Suprapubic skin (tissue), 4 donors: Measurements from ENCODE around the gene INO80E. TPM values are rescaled to one million over a fixed set of nuclear protein-coding genes. Genes with fewer than 3 reads are reported as not detected.

Source experiments
- DNase-seq, 2 donors: peaks; one replicate each; pipeline ENCODE4 v3.0.0-alpha.2; 2019; ENCODE audit warnings: low spot score in 2 of 2
- H3K27ac ChIP-seq: fragments of 200-600 bp; sonication (generic); one replicate; pipeline ENCODE4 v1.5.1; 2019
- H3K27me3 ChIP-seq: fragments of 200-600 bp; sonication (generic); one replicate; pipeline ENCODE4 v1.5.1; 2019
- H3K36me3 ChIP-seq: fragments of 200-600 bp; sonication (generic); one replicate; pipeline ENCODE4 v1.5.1; 2019
- H3K4me1 ChIP-seq: fragments of 200-600 bp; sonication (generic); one replicate; pipeline ENCODE4 v1.5.1; 2019
- H3K4me3 ChIP-seq: fragments of 200-600 bp; sonication (generic); one replicate; pipeline ENCODE4 v1.5.1; 2019; ENCODE audit warnings: mild to moderate bottlenecking
- H3K9me3 ChIP-seq: fragments of 200-600 bp; sonication (generic); one replicate; pipeline ENCODE4 v1.5.1; 2019
- CTCF ChIP-seq, 2 donors: fragments of 200-600 bp in 1 of 2; fragments of 450-650 bp in 1 of 2; sonication (generic) in 1 of 2; IDR thresholded peaks; one replicate each; pipeline ENCODE4 v1.5.1; 2016 to 2019; ENCODE audit warnings: antibody characterized with exemption in 2 of 2, mild to moderate bottlenecking in 1 of 2, moderate library complexity in 1 of 2
- EP300 ChIP-seq: sonication (generic); formaldehyde crosslinking; IDR thresholded peaks from one replicate; pipeline ENCODE4 v1.6.1; 2017; ENCODE audit warnings: antibody characterized with exemption
- POLR2A ChIP-seq, 2 donors: fragments of 450-650 bp; IDR thresholded peaks; one replicate each; pipeline ENCODE4 v1.6.1; 2017; ENCODE audit warnings: antibody characterized with exemption in 2 of 2, mild to moderate bottlenecking in 2 of 2, moderate library complexity in 2 of 2
- POLR2AphosphoS5 ChIP-seq, 3 donors: sonication (generic); formaldehyde crosslinking; IDR thresholded peaks; one replicate each; pipeline ENCODE4 v1.6.1; 2017; ENCODE audit warnings: antibody characterized with exemption in 3 of 3
- WGBS: methylation state at CpG from one replicate; pipeline ENCODE4 v1.1.5; 2018; 5-methylcytosine and 5-hydroxymethylcytosine counted together
- total RNA-seq, 4 donors: library from RNA; depleted of rRNA; stranded (reverse); fragments of >200 nt; gene quantifications; one replicate each; pipeline ENCODE4 v1.1.0, GENCODE V29; 2016

Gene INO80E
- total RNA-seq, 4 donors from 2014 or later: 48.2 to 58.7 (median 51.0) TPM

DNA sequence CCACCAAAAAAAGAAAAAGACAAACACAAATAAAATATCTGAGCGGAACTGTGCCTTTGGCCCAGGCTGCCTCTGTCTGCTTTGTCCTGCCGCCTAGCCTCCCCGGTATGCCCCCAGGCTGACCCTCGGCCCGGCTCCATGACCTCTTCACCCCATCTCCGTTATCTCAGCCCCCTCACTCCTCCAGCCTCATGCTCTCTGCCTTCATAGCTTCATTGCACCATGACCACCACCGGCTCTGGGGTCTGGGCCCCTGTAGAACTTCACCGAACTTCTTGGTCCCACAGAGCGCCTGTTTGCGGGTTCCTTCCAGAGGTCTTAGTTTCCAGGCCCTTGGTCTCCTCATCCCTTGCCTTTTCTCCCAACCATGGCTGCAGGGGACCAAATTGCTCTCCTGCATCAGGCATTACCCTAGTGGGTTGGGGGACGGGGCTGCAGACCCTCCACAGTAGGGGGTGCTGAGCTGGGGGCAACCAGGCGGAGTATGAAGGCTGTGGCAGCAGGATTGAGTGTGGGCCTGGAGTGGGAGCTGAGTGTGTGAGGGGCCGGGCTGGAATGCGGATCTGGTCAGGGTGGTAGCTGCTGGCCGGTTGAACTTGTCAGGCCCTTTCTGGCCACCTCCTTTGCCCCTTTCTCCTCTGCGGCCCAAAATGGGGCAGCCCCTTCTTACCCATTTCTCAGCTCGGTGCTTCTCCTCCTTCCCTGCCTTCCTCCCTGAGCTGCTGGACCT is 7.5 kb upstream of the INO80E start:
- Histone ChIP-seq H3K27me3 (no peaks in the 10 kb centered on the region), H3K27ac (no peak overlapping the region), H3K4me1 (peaks cover 2% of the 10 kb centered on the region), H3K36me3 (peaks cover 100% of the 10 kb centered on the region), H3K4me3 (no peak overlapping the region), H3K9me3 (no peaks in the 10 kb centered on the region)
- 86% methylated on average over 17 of the region's 17 CpGs for WGBS
- no peak for TF ChIP-seq EP300
- no peak for TF ChIP-seq CTCF (IDR thresholded peaks at IDR 0.05)
- no peak for TF ChIP-seq POLR2A (IDR thresholded peaks at IDR 0.05)
- TF ChIP-seq POLR2AphosphoS5 (IDR thresholded peaks at IDR 0.05): no peak
- DNase-seq: peak in 1 of 2 donors; percentile 57

- peaks cover 9% of the 10 kb centered on the region for H3K4me1 ChIP-seq
- 81% methylated on average over 23 of the region's 23 CpGs for WGBS
- H3K27ac ChIP-seq: no peak overlapping the region
- H3K36me3 ChIP-seq: peaks cover 97% of the 10 kb centered on the region
- H3K4me3 ChIP-seq: no peak overlapping the region
- DNase-seq: no peak
- H3K27me3 ChIP-seq: no peaks in the 10 kb centered on the region
- TF ChIP-seq EP300: no peak
- TF ChIP-seq POLR2AphosphoS5 (IDR thresholded peaks at IDR 0.05): no peak
- no peak for TF ChIP-seq POLR2A (IDR thresholded peaks at IDR 0.05)
- no peak for TF ChIP-seq CTCF (IDR thresholded peaks at IDR 0.05)
- no peaks in the 10 kb centered on the region for H3K9me3 ChIP-seq
Measured at GRCh38 chr16:29989111-29989858, 6.8 kb upstream of the INO80E start.

- Histone ChIP-seq H3K27ac (no peak overlapping the region), H3K4me1 (peaks cover 17% of the 10 kb centered on the region)
- no peak for DNase-seq
Measured at GRCh38 chr16:29990034-29990433, 6.0 kb upstream of the INO80E start.

GRCh38 chr16:29990883-29991570 is 5.0 kb upstream of the INO80E start:
- Histone ChIP-seq H3K36me3 (peaks cover 80% of the 10 kb centered on the region), H3K4me3 (no peak overlapping the region), H3K27me3 (no peaks in the 10 kb centered on the region), H3K27ac (no peak overlapping the region), H3K4me1 (peaks cover 20% of the 10 kb centered on the region), H3K9me3 (no peaks in the 10 kb centered on the region)
- WGBS: 95% methylated on average over 29 of the region's 35 CpGs
- DNase-seq: peak in 1 of 2 donors; percentile 59
- TF ChIP-seq CTCF (IDR thresholded peaks at IDR 0.05) (no peak), POLR2AphosphoS5 (IDR thresholded peaks at IDR 0.05) (no peak), EP300 (no peak), POLR2A (IDR thresholded peaks at IDR 0.05) (no peak)

More at GRCh38 chr16:29990034-29990433, 6.0 kb upstream of the INO80E start:
- TF ChIP-seq EP300 (no peak), POLR2A (IDR thresholded peaks at IDR 0.05) (no peak), POLR2AphosphoS5 (IDR thresholded peaks at IDR 0.05) (no peak), CTCF (IDR thresholded peaks at IDR 0.05) (no peak)
- peaks cover 90% of the 10 kb centered on the region for H3K36me3 ChIP-seq
- no peaks in the 10 kb centered on the region for H3K9me3 ChIP-seq
- H3K27me3 ChIP-seq: no peaks in the 10 kb centered on the region
- no peak overlapping the region for H3K4me3 ChIP-seq
- 88% methylated on average over 2 of the region's 2 CpGs for WGBS

DNA sequence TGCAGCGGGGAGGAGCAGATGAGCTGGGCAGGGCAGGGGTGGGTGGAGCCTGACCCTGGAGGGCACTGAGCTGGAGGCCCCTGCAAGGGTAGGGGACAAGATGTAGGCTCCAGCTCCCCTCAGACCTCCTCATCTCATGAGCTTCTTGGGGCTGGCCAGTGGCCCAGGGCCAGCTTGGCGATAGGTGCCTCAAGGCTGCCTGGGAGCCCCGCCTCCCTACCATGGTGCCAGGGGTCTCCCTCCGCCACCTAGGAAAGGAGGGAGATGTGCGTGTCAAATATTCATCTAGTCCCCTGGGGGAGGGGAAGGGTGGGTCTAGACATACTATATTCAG is 4.5 kb upstream of the INO80E start:
- peaks cover 74% of the 10 kb centered on the region for H3K36me3 ChIP-seq
- H3K27me3 ChIP-seq: no peaks in the 10 kb centered on the region
- no peaks in the 10 kb centered on the region for H3K9me3 ChIP-seq
- peaks cover 21% of the 10 kb centered on the region for H3K4me1 ChIP-seq
- H3K27ac ChIP-seq: no peak overlapping the region
- no peak for TF ChIP-seq POLR2A (IDR thresholded peaks at IDR 0.05)
- H3K4me3 ChIP-seq: no peak overlapping the region
- WGBS: 71% methylated on average over 5 of the region's 5 CpGs
- no peak for DNase-seq
